Measurements from ENCODE around the gene ERBB4.
A peak's percentile ranks its signal among the peaks of the same experiment; 100 is the strongest.

ERBB4 gene

GRCh38 chr2:212538305-212539071, at the start of gene ERBB4:
TSS of gene ERBB4 (minus strand) at chr2:212538802. CDS start at chr2:212538530, 272 bp downstream.
- DNase-seq = no peak

GRCh38 chr2:212580117-212580516, 41.5 kb upstream of the ERBB4 start:
- no peak for DNase-seq

GRCh38 chr2:212556296-212556695, 17.7 kb upstream of the ERBB4 start:
- DNase-seq = no peak

- DNase-seq = no peak
Observed at GRCh38 chr2:212554233-212554632, 15.6 kb upstream of the ERBB4 start.

GRCh38 chr2:212549941-212550340, 11.3 kb upstream of the ERBB4 start:
- no peak for DNase-seq

- DNase-seq = no peak
Observed at GRCh38 chr2:212549463-212549862, 10.9 kb upstream of the ERBB4 start.

- DNase-seq = peak; percentile 8 to 14
Observed at GRCh38 chr2:212548455-212548819, 9.8 kb upstream of the ERBB4 start.

GRCh38 chr2:212547716-212548454, 9.3 kb upstream of the ERBB4 start:
- DNase-seq = no peak

GRCh38 chr2:212546669-212547068, 8.1 kb upstream of the ERBB4 start:
- DNase-seq = no peak

- peak; percentile 30 to 36 for DNase-seq
Observed at GRCh38 chr2:212540341-212540740, 1.7 kb upstream of the ERBB4 start.

- DNase-seq = no peak
Observed at GRCh38 chr2:212539072-212539880, 674 bp upstream of the ERBB4 start.

GRCh38 chr2:212537726-212538304, 787 bp downstream of the ERBB4 start:
- no peak for DNase-seq

- no peak for DNase-seq
Observed at GRCh38 chr2:212536817-212537725, 1.5 kb downstream of the ERBB4 start.

GRCh38 chr2:212535996-212536816, 2.4 kb downstream of the ERBB4 start:
- DNase-seq = no peak

- no peak for DNase-seq
Observed at GRCh38 chr2:212534336-212534735, 4.3 kb downstream of the ERBB4 start.

- DNase-seq = no peak
Observed at GRCh38 chr2:212532585-212532984, 6.0 kb downstream of the ERBB4 start.

- no peak for DNase-seq
Observed at GRCh38 chr2:212532087-212532486, 6.5 kb downstream of the ERBB4 start.

GRCh38 chr2:212531499-212531898, 7.1 kb downstream of the ERBB4 start:
- DNase-seq = no peak

- DNase-seq = no peak
Observed at GRCh38 chr2:212530991-212531390, 7.6 kb downstream of the ERBB4 start.

GRCh38 chr2:212530373-212530772, 8.2 kb downstream of the ERBB4 start:
- no peak for DNase-seq
